Inflammatory macrophage treated with lipopolysaccharide for 1 hour (primary cell): ENCODE data around the gene RPRD1B.

Experiments
- DNase-seq, 2 donors: peaks; one replicate each; pipeline ENCODE4 v3.0.0-alpha.2; 2020 to 2022

RPRD1B gene, protein sequence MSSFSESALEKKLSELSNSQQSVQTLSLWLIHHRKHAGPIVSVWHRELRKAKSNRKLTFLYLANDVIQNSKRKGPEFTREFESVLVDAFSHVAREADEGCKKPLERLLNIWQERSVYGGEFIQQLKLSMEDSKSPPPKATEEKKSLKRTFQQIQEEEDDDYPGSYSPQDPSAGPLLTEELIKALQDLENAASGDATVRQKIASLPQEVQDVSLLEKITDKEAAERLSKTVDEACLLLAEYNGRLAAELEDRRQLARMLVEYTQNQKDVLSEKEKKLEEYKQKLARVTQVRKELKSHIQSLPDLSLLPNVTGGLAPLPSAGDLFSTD

DNA sequence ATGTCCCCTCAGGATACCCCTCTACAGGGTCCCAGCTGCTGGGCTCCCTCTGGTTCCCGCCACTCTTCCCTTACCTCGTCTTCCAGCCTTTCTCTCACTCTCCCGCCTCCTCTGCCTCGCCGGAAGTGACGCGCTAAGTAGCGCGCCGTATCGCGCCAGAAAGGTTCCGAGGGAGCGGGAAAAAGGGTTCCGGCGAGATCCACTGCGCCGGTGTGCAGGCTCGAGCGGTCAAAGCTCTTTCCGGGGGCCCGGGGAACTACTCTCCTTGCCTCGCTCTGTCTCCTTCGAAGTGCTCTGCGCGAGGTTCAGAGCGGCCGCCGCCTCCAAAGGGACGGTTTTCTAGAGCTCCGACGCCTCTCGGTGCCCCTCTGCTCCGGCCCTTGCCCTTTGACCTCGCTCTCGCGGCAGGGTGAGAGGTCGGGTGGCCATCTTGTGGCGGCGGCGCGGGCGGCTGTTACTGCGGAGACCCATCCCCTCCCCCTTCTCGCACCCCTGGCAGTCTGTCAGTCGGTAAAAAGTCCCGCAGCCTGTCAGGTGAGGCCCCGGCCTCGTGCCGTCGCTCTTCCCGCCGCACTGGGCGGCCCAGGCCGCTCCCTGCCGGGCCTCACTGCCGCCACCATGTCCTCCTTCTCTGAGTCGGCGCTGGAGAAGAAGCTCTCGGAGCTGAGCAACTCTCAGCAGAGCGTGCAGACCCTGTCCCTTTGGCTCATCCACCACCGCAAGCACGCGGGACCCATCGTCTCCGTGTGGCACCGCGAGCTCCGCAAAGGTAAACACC is at the start of gene RPRD1B, which contains the start of gene TTI1:
Gene RPRD1B, plus strand, starts transcription at position 417 of the 778 bp plus-strand sequence. Its CDS starts 202 bp downstream, at position 619.
Gene TTI1, minus strand, starts transcription at position 127 of the 778 bp plus-strand sequence. CDS start 19,640 bp downstream, outside the sequence.
- peak; percentile 87 to 93 for DNase-seq

DNA sequence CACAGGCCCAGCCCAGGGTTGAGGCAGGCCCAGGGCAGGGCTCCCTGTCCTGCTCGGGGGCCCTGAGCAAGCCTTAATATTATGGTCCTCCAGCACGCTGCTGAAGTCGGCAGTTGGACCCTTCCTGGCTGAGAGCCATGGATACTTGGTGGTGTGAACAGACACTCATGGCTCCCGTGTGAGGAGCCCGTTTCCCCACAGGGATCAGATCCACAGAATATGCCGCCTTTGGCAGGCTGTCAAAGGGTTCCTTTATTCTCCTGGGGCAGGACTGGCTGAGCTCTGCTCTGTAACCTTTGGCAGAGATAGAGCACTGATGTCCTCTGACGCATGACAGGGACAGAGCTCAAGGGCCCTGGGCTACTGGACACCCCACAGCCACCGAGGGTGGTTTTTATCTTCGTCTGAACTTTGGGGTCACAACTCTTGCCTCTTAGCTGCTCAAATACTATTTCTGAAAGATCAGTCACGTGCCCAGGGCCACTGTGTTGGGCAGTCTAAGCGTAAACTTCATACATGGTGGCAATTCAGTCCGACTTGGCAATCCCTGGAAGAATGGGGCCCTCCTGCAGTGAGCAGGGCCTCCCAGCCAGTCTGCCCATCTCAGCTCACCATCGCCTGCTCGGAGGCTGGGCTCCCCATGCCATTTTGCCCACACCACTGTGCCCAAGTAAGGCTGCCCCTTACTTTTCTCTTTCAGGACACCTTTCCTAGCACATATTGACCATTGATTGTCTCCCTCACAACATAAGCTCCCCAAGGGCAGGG is 49.3 kb upstream of the RPRD1B start:
- DNase-seq: no peak

DNA sequence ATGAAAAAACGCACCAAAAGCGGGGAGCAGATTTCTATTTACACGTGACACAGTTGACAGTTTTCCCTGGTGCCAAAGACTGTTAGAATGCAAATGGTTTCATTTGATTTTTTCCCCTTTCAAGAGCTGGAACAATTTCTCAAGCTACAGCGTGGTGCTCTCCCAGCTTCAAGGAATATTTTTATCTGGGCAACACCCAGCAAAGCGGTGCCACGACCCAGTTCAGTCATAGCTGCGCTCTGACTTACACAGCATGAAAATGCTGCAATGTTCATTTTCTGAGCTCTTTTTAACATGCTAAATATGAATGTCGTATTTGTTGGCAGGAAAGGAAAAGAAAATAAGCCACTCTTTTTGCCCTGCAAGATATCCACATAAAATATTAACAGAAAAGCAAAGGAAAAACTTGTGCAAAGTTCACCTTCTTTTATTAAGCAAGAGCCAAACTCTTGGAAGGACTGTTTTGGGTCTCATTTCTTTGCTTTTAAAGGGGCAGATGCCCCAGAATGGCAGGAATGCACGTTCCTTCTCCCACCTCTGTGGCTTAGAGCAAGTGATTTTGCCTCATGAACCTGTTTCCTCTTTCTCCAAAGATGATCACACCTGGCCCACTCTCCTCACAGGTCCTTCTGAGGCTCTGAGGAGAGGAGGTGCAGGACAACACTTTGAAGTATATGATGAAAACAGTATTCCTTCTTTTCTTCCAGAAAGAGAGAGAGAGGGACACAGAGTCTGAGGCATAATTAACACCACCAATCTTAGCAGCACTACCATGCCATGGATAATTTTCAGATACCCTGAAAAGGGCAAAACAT is 47.3 kb upstream of the RPRD1B start:
- DNase-seq: no peak

DNA sequence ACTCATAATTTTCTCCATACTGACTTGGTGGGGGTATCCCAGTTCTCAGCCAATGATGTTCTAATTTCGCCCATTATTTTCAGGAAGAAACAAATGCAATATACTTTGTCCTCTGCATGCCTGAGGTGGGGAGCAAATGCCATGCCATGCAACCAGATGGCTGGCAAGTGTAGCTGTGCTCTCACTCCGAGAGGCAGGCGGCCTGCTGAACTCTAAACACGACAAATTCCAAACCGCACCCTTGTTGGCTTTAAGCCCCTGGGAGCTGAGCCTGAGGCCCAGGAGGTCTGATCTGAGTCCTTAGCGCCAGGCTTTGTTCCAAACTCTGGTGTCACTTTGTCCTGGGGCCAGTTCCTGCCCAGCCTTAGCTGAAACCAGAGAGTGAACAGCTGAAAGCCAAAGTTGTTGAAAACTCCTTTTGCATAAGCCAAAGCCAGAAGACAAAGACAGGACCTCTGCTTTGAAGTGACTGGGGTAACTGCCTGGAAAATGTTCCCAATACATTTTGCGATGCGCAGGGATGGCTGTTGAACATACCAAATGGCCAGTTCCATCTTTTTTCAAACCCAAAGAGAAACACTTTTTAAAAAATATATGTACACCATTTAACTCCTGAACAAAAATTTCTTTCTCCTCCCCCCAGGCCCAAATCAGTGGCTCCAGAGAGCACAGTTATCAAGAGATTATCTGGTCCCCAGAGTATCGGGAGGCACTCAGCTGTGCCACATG is 46.5 kb upstream of the RPRD1B start:
- no peak for DNase-seq

- no peak for DNase-seq
These were observed 45.8 kb upstream of the RPRD1B start for GRCh38 chr20:37987602-37988290.

DNA sequence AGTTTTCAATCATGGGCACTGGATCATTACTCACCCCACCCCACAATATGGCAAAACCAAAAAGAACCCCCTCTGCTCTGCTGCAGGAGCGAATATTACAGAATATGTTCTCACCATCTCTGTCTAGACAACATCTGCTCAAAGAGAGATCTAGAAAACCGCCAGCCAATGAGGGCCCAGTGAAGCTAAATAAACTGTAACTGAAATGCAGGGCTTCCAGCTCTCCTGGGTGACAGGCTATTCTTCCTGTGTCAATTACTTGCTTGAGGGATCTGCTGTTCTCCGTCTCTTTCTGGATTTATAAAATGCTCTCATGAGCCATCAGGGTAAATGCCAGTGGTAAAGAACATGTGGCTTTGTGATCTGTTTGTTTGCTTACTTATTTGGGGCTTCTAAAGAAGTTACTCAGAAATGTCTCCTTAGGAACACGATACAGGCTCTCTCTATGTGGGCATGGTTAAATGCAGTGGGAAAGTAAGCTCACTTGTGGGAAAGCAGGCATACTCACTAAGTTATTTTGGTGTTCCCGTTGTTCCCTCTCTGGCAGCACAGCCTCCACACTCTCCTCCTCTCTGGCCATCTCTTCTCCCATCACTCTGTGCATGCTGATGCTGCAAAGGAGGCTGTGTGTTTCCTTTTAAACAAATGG is 45.1 kb upstream of the RPRD1B start:
- DNase-seq: no peak

DNA sequence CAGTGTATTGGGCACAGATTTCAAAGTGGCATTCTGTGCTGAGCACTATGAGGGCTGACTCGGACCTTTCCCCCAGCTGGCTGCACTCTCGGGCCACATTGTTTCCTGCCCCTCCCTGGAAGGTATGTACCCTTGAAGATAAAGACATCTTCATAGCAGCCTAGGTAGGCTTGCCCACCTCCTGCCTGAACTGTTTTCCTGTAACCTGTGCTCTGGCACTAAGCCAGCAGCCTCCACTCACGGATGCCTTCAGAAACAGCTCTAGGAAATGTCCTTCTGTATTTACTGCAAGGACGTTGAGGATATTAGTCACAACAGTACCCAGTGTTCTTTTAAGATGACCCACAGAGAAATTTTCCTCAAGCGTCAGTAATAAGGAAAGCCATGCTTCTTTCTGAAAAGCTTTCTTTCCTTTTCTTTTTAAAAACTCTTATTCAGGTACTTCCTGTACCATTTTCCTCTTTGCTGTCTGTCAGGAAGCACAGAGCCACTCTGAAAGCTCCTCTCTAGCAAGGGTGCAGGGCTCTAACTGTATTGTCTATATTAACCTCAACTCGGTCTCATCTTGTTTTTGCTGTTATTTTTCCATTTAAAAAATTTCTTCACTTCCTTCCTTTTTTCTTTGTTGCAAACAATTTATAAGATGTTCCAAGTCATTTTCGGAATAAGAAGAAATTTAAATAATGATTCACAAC is 43.8 kb upstream of the RPRD1B start:
- DNase-seq: peak in 1 of 2 donors; percentile 9

DNA sequence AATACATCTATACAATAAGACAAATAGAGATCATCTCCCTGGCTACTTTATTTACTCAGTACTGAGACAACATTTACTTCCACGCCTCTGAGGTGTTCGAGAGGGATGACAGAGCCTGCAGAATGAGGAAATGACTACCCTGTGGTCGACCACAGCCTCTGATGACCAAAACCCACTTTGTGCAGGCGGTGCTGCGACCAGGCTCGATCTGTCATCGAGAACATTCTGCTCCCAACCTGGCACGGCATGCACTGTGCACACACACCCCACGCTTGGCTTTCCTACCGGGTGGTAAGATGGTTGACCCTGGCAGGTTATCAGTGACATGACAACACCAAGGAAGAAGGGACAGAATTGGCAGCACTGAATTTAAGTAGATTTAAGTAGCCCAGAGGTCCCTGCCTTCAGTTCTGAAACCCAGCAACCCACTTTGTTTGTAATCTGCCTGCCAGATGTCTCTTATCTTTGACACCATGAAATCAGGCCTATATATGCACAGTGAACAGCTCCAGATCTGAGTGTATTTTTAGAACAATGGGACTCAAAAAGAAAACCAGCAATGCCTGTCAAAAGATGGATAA is 42.9 kb upstream of the RPRD1B start:
- DNase-seq: peak; percentile 62 to 79

GRCh38 chr20:37991157-37991866 is 42.2 kb upstream of the RPRD1B start:
- DNase-seq: no peak

DNA sequence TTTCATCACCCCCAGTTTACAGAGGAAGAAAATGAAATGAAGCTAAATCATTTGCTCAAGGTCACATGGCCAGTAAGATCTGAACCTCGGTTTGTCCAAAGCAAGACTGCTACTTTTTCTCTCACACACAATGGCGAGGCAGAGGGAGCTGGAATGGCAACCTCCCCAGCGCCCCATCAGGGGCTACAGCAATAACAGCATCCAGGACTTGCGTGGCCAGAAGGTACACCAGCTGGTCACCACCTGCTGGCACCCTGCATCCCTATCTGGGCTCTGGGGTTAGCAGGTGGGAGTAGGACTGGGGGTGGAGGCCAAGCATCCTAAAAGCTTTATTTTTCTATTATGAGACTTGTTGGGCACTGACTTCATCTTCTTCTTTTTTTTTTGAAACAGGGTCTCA is 41.6 kb upstream of the RPRD1B start:
- DNase-seq: no peak

DNA sequence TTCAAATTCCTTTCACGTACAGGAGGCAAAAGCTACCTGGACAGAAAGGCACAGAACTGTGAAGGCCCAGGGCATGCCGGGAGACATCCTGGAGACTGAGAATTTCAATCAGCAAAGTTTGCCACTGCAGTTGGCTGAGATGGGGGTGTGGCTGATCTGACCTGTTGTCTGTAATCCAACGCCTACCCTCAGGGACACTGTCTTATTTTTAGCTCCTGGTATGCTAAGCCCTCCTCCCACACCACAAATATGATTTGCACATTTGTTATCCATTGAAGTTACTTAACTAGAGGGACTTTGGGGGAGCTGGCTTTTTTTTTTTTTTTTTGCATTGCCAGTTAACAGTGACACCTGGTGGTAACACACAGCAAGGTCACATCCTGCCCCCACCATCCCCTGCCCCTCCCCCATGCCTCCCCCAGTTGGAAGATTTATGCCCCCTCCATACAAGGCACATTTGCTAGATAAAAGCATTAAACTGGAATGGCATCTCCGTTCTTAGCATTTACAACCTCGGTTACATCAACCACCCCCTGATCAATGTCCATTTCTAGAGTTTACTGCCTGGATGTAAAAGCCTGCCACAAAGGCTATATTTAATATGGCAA is 40.6 kb upstream of the RPRD1B start:
- DNase-seq: peak; percentile 12 to 23

DNA sequence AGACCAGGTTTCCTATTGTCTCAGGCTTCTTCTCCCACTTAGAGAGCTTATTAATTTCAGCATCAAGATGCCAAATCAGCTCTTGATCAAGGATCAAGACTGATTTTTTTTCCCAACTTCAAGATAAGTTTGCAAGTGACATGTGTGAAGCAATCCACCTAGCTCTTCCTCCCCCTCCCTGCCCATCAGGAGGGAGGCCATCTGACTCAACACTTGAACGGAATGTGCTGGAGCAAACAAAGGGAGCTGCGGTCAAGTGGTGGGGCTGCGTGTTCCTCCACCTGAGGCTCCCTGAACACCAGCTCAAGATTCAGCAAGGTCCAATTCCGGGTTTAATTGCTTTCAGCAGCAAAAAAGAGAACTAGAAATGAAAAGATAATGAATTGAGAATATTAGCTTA is 39.0 kb upstream of the RPRD1B start:
- DNase-seq: no peak

- no peak for DNase-seq
These were observed 37.5 kb upstream of the RPRD1B start for GRCh38 chr20:37995856-37996605.

GRCh38 chr20:37997516-37997915 is 36.0 kb upstream of the RPRD1B start:
- no peak for DNase-seq

- DNase-seq: peak; percentile 32 to 49
These were observed 33.9 kb upstream of the RPRD1B start for GRCh38 chr20:37999526-38000263.

GRCh38 chr20:38000293-38000692 is 33.3 kb upstream of the RPRD1B start:
- no peak for DNase-seq
